Measurements from ENCODE around the gene VWA2.

DNA sequence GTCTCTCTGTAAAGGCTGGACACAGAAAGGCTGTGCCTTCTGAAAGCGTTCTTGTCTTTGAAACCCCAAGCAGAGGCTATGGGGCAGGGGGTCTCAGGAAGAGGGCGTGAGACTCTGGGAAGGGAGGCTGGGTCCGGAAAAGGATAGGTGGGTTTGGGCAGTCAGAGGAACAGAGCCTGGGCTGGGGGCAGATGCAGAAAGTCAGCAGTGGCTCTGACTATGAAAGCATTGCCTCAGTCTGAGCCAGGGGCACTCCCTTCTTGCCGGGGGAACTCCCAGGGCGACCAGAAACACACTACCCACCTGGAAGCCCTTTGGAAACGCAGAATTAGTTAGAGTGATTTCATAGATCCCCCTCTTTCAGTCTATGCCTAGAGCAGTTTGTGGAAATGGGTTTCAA lies 72.0 kb downstream of the VWA2 start:
- TF ChIP-seq, protein P1, sequence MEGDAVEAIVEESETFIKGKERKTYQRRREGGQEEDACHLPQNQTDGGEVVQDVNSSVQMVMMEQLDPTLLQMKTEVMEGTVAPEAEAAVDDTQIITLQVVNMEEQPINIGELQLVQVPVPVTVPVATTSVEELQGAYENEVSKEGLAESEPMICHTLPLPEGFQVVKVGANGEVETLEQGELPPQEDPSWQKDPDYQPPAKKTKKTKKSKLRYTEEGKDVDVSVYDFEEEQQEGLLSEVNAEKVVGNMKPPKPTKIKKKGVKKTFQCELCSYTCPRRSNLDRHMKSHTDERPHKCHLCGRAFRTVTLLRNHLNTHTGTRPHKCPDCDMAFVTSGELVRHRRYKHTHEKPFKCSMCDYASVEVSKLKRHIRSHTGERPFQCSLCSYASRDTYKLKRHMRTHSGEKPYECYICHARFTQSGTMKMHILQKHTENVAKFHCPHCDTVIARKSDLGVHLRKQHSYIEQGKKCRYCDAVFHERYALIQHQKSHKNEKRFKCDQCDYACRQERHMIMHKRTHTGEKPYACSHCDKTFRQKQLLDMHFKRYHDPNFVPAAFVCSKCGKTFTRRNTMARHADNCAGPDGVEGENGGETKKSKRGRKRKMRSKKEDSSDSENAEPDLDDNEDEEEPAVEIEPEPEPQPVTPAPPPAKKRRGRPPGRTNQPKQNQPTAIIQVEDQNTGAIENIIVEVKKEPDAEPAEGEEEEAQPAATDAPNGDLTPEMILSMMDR (IDR thresholded peaks at IDR 0.05) = no peak
- no peak for TF ChIP-seq EZH2 (IDR thresholded peaks at IDR 0.05; ENCODE audit: borderline replicate concordance, insufficient read depth, low read depth, low read length, poor library complexity, severe bottlenecking)

All from B cell (primary cell).